ENCODE data around the gene PSG1.

DNA sequence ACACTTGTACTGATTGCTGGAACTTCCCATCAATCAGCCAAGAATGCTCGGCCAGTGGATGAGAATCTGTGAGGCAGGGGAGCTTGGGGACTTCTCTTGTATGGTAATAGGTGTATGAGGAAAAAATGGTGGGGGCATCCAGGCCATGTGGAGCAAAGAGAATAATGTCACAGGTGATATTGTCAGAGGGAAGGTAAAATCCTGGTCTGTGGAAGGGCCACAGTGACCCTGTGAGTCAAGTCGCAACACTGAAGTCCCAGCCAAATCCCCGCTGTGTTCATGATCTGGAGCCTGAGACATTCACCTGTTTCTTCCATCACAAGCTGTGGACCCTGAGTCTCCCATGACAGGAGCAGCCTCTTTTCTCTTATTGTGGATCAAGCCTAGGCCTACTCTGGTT is 49.4 kb upstream of the PSG1 start:
- TF ChIP-seq, protein P1, sequence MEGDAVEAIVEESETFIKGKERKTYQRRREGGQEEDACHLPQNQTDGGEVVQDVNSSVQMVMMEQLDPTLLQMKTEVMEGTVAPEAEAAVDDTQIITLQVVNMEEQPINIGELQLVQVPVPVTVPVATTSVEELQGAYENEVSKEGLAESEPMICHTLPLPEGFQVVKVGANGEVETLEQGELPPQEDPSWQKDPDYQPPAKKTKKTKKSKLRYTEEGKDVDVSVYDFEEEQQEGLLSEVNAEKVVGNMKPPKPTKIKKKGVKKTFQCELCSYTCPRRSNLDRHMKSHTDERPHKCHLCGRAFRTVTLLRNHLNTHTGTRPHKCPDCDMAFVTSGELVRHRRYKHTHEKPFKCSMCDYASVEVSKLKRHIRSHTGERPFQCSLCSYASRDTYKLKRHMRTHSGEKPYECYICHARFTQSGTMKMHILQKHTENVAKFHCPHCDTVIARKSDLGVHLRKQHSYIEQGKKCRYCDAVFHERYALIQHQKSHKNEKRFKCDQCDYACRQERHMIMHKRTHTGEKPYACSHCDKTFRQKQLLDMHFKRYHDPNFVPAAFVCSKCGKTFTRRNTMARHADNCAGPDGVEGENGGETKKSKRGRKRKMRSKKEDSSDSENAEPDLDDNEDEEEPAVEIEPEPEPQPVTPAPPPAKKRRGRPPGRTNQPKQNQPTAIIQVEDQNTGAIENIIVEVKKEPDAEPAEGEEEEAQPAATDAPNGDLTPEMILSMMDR (IDR thresholded peaks at IDR 0.05), result no peak
- no peak for TF ChIP-seq ATF6 (CRISPR knock-in tag; IDR thresholded peaks at IDR 0.05)
- TF ChIP-seq RORB (CRISPR knock-in tag; IDR thresholded peaks at IDR 0.05), result no peak
- no peak for TF ChIP-seq USF1 (CRISPR knock-in tag; IDR thresholded peaks at IDR 0.05)
- TF ChIP-seq, protein P2, sequence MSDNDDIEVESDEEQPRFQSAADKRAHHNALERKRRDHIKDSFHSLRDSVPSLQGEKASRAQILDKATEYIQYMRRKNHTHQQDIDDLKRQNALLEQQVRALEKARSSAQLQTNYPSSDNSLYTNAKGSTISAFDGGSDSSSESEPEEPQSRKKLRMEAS (CRISPR knock-in tag; IDR thresholded peaks at IDR 0.05), result no peak
- TF ChIP-seq USF2 (CRISPR knock-in tag; IDR thresholded peaks at IDR 0.05), result no peak
